GM18511 (cell line): ENCODE results near the gene MS4A10.

Experiments used
- ATAC-seq: cut with Tn5 transposase; IDR thresholded peaks from one replicate; pipeline ENCODE4 v1.9.1; 2021; ENCODE audit warnings: mild to moderate bottlenecking, moderate library complexity; ENCODE audit not compliant: unreplicated experiment

Gene MS4A10

DNA sequence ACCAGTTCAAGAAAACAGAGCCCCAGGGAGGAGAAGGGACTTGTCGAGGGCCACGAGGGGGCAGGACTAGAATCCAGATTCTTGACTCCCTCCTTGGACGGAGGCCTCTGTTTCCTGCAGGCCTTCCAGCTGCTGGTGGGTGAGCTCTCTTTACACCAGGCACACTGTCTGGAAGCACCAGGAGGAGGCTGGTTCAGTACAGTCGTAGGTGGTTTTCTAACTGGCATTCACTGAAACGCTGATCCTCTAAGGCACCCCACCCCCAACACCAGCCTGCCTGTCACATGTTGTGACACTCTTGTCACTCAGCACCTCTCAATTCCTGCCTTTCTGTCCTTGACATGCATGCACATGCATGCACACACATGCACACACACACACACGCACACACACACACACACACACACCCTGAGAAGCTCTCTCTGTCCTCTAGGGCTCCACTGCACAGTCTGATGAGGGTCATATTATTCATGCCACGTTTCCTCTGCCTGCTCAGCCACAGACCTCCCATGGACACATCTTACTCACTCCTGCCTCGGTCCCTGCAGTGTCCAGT is 751 bp downstream of the MS4A10 start:
- ATAC-seq, result no peak

DNA sequence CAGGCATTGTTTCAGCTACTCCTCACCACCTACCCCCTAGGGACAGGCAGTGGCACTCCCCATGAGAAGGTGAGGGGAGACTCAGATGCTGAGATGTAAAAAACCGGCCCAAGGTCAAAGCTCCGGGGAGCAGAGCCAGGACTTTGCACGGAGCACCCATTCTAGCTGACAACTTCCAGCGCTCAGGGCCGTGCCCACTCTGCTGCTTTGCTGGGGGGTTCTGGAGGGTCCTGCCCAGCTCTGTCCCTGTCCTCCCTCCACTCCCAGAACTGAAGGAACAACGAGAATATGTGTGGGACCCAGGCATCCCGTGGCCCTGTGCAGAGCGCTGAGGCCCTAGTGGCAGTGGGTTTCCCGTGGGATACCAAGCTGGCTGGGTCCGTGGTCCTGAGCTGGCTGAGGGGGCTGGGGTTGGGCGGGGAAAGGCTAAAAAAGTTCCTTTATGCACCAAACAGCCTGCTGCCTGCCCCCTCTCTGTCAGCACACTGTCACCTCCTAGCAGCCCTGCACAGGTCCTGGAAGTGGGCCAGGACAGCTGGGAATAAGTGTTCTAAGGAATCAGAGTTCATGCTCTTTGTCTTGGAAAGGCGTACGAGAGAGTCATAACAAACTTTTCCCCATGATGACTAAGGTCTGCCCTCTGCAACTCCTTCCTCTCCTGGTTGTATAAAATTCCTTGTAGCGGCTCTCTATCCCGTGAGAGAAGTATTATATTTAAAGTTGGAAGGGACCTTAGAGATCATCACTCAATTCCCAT is 1.9 kb downstream of the MS4A10 start:
- ATAC-seq, result no peak

DNA sequence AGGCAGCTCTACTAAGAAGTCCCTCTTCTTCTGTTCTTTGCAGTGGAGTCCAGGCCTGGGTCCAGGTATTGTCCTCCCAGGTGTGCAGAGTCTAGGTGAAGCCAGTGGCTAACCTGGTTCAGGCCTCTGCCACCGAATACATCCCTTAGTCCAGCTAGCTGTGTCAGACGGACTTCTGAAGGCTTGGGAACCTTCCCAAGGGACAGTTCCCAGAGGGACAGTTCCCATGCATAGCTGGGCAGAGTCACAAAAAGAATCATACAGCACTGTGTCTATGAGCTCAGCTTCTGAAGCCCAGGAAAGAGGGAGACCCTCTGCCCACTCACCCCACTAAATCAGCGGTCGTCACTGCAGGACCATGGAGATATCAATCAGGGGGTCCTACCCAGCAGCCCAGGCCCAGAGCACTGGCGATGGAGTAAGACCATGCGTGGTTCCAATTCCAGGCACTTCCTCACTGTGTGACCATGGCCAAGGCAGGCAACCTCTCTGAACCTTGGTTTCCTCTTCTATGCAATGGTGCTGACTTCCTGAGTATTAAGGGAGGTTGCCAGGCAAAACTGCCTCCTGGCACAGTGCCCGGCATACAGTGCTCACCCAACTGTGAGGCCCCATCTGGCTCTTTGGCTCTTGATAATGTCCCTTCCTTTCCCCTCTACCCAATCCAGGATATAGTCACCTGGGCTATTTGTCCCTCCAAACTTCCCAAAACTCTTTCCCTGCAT is 3.4 kb downstream of the MS4A10 start:
- no peak for ATAC-seq

DNA sequence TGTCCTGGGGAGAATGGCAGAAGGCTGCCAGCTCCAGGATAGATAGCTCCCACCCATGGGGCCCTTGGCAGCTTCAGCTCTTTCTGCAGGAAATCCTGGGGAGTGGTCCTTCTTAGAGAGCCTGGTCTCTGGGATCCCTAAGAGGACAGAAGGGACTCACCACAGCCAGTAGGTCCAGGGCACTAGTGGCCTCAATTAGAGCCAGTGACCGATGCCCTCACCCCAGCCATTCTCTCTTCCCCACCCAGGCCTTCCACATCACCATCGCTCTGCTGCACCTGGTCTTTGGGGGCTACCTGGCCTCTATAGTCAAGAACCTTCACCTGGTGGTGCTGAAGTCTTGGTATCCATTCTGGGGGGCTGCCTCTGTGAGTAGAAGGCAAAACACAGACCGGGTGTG is 5.6 kb downstream of the MS4A10 start:
- no peak for ATAC-seq

DNA sequence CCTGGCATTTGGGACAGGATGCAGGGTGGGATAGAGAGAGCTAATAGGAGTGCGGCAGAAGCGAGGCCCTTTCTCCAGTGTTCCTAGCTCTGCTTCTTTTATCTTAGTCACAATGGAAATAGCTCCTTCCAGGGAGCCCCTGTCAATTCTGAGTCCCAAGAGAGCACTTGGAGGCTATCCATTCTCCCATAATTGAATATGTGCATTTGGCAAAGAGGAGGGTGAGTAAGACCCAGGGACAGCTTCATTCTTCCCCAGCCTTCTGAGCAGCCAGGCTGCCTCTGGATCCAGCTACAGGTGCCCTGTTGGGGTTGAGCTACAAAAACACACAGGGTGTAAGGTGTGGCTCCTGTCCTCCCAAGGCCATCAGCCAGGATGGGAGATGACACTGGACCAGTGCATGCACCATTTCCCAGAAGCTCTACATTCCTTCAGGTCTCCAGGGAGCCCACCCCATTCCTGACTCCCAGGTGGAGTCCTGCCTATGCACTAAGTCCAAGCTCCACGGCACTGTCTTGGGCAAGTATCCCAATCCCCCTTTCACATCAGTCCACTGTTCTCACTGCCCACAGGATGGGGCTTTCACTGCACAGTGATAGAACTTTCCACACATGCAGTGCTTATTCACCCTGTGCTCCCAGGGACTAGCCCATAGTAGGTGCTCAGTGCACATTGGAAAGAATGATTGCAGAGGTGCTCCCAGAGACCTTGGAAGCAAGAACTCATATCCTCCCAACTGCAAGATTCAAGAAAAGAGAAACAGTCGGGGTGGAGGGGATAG is 6.2 kb downstream of the MS4A10 start:
- no peak for ATAC-seq

DNA sequence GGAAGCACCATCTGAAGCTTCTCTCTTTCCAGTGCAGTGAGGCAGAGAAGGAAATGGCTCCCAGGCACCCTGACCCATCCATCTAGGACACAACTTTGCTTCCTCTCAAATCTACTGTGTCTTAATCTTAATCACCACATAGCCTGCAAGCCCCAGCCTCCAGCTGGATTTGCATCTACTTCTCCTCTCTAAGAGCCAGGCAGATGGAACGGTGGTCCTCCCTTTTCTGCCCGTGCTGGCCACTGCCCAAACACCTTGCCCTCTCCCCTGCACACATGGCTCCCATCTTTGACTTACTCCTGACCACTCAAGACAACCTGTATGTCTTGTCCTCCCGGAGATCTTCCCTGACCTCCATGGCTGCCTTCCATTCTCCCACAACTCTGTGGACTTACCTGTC is 7.4 kb downstream of the MS4A10 start:
- ATAC-seq, result no peak

DNA sequence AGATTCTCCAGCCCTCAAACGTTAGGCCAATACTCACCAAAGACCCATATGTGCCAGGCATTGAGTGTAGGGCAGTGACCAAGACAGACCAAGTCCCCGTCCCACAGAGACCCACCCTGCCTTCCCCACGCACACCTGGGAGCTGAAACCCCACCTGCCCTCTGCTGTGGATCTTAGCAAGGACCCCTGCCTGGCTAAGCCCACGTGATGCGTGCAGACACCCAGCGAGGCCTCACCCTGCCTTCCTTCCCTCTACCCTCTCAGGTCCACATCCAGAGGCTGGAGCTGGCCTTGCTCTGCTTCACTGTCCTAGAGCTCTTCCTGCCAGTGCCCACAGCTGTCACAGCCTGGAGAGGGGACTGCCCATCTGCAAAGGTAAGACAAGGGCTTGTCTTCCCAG is 10.2 kb downstream of the MS4A10 start:
- ATAC-seq, result no peak

DNA sequence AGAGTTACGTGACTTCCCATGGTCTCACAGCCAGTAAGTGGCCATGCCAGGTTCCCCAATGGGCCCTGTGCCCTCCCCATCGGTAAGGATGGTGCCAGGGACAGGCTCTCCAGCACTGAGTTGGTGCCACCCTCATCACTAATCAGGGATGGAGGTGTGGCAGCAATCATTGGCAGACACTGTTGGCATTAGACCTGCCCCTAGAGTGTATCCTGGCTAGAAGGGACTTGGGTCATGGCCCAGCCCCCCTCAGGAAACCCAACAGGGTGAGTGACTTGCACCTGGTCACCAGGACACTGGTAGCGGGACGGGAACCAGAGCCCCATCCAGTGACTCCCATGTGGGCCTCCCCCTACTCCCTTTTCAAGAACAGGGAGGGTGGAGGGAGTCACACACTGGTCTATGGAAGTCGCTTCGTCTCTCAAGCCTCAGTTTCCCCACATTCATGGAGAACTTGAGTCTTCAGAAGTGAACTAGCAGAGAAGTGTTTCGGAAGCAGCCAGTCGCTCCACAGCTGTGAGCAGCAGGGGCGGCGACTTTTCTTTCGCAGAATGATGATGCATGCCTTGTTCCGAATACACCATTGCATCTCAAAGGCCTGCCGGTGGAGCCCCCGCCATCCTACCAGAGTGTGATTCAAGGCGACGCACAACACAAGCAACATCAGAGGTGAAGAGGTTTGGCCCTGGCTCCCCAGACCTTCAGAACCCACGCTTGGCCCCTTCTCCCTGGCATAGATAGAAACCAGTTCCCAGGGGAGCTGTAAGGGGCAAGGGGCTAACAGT is 12.9 kb downstream of the MS4A10 start:
- no peak for ATAC-seq

DNA sequence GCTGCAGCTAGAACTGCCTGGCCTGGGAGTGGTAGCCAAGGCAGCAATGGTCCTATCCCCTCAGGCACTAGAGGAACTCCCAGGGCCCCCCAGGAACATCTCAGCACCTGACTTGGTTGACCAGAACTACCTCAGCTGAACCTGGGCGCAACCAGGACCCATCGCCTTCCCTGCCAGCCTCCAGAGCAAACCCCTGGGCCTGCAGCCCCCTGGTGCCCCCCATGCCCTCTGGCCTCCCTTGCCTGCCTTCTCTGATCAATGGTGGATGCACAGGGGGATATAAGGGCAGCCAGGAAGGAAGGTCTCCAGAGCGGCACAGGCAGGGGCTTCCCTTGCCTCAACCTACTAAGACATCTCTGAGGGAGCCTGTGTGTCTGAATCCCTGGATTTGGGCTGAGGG is 13.5 kb downstream of the MS4A10 start:
- ATAC-seq, result no peak

DNA sequence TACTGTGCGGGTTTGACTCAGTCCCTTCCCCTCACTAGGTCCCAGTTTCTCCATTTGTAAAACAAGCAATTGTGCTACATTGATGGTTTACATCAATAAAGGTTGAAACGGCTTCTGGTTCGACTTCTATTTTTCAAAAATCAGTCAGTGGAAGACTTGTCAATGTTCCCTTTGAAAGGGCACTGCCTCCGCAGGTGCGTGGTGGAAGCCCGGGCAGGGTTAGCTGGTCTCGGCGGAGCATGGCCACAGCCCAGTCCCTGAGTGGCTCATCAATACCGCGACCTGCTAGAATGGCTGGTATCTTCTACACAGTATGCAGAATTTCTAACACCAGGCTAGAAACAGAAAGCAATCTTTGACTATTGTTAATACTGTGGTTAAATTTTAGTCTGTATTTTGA is 16.1 kb downstream of the MS4A10 start:
- ATAC-seq, result no peak

DNA sequence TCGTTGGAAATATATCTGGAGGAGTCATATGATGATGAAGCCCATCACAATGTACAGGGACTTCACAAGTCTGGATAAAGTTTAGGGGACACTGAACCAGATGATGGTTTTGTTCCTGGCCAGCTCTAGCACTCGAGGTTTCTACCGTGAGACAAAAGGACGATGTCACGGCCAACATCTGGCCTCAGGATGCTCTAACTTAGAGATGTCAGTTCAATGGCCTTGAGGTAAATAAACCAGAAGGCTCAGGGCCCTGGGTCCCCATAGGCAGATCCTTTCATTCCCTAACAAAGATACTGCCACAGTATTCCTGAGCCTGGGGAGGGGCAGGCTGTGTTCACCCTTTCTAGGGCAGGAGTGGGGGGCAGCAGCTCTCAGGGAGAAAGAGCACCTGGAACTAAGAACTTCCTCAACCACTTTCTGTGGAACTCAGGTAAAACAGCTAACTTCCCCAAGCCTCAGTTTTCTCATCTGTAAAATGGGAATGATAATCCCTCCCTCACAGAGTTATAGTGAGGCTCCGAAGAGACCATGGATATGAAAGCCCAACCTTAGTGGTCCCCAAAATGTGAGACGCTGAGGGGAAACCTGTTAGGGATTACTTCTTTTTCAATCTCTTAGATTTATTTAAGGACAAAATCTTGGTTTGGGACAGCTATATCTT is 18.3 kb downstream of the MS4A10 start:
- no peak for ATAC-seq

DNA sequence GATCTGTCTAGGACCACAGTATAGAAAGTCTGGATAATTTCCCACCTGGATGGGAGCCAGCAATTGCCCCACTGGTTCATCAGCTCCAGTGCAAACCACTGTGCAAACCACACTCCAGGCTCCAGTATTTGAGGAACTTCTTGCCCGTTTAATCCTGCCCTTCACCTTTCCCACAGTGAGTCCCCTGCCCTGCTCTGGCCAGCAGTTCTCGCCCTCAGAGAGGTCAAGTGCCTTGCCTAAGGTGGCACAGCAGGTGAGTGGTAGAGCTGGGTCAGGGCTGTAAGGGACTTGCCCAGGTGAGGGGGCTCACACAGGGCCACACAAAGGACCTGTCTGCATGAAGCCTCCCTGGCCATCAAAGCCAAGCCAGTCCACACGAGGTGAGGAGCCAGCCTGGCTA is 24.1 kb downstream of the MS4A10 start:
- ATAC-seq, result no peak

DNA sequence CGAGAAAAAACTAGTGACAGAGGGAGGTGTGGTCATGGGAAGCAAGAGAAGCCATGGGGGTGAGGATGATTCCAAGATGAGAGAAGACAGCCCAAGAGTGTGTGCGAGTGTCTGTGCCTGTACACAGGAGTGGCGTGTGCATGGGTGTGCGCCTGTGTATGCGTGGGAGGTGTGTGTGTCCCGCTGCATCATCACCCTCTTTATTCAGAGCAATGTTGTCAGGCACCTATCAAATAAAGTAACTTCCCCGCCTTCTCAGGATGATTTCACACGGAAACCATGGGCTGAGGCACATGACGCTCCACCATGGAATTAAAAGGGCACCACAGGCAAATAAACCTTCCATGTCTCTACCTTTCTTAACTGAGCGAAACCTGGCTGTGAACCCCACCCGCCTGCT is 24.6 kb downstream of the MS4A10 start:
- no peak for ATAC-seq

DNA sequence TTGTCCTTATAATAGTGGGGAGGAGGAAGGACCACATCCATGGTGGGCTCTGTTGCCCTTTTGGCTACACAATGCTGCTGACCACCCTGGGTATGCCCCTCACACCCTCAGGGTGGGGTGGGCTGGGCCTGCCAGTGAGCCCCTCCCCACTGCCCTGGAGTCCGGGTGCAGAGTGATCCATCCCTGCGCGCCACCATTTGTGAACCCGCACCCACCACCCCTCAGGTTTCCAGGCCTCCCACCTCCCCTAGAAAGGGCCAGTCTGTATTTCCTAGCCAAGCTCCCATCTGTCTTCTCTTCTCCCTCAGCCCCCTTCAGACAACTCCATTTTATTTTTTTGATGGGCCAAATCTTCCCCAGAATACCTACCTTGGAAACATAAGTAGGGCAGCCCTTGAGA is 25.0 kb downstream of the MS4A10 start:
- ATAC-seq, result no peak

DNA sequence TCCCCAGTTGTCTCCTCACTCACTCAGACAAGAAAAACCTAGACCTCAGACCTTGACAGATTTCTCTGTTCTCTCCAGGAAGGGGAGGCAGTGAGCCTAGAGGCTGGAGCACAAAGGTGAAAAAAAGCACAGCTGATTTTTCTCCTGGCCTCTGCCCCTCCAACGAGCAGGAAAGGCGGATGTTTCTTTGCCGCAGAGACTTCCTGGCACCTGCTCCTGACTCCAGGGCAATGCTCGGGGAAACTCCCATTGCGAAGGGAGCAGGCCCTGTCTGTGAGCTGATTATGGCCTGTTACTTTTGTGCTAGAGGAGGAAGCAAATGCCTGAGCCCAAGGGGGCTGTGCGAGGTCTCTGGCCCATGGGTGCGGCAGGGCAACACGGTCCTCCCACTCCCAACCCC is 25.4 kb downstream of the MS4A10 start:
- ATAC-seq, result no peak

DNA sequence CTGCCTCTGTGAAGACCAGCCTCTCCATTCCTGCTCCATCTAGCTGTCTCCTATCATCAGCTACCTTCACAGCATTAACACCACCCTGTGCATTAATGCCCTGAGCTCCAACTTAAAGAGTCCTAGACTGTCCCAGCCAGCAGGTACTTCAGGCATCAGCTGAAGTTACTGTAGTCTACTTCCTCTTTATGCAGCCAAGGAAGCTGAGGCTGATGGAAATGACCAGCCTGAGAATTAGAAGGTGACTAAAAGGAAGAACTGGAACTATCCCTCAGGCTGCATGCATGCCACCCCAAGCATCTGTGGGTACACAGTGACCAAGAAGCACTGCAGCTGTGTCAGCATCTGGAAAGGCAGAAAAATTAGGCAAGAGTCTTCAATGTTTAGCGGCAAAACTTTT is 28.2 kb downstream of the MS4A10 start:
- no peak for ATAC-seq

DNA sequence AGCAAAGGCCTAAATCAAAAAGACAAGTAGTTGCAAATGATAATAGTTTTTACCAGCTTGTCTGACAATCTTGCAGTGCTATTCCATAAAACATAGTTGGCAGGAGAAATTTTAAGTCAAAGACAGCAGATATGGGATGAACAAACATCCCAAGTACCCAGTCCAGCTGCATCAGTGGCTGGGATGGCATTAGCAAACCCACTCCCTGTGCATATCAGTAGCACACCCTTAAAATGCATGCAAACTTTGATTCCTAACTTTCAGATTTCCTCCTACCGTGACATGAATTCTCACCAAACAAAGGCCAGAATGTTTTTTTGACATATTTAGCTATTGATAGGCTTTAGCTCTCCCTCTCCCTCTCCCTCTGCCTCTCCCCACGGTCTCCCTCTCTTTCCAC is 29.0 kb downstream of the MS4A10 start:
- no peak for ATAC-seq

DNA sequence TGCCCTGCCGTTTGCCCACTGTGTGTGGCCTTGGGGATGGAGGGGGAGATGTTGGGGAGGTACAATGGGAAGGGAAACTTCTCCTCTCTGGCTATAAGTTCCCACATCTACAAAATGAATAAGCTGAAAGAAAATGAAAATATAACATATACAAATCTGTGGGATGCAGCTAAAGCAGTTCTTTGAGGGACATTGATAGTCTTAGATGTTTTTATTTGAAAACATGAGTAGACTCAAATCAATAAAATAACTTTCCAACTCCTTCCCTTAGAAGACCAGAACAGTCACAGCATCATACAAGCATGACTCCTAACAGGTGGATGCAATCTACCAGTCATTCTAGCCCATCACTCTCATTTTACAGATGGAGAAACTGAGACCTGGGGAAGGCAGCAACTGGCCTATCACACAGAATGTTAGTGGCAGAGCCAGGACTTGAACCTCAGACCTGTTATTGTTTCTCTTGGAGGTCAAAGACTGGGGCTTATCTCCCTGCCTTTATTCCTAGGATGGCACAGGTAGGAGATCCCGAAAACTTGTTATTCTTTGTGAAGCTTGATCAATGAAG is 31.5 kb downstream of the MS4A10 start:
- ATAC-seq, result no peak

DNA sequence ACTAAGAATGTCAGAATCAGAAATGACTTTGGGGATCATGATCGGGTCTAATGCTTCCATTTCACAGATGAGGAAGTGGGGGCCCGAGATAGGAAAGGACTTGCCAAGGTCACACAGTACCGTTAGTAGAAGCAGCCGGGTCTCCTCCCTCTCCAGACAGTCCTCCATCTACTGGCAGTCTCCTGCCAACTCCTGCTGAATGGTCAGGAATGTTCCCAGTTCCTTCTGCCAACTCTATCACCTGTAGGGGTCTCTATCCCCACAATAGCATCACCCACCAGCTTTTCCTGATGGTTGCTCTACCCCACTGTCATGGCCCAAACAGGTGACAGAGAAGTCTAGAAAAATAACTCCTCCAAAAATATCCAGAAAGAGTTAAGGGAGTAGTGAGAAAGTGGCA is 32.9 kb downstream of the MS4A10 start:
- no peak for ATAC-seq
